Body of pancreas (tissue), 4 donors: Measurements from ENCODE around the gene RPAP2. TPM values are rescaled to one million over a fixed set of nuclear protein-coding genes. Genes with fewer than 3 reads are reported as not detected.
"Not testable (repeated sequence)": the region's sequence is repeated elsewhere in the genome, so short reads cannot be mapped to it uniquely, and the experiment has no call there.

ENCODE experiments used
- ATAC-seq: fragments of 150-250 bp; one replicate; pipeline ENCODE4 v1.9.1; 2016
- DNase-seq, 4 donors: peaks; one replicate each; pipeline ENCODE4 v3.0.0-alpha.2; 2019
- H3K27ac ChIP-seq, 4 donors: fragments of 200-600 bp; sonication (generic); 1 replicate in 3 of 4; 2 replicates in 1 of 4; pipeline versions ENCODE4 v1.5.1 to v1.6.1; 2016 to 2019; ENCODE audit warnings: mild to moderate bottlenecking in 1 of 4, mixed read lengths in 1 of 4, moderate library complexity in 1 of 4
- H3K27me3 ChIP-seq, 2 donors: fragments of 200-600 bp; sonication (generic); one replicate each; pipeline ENCODE4 v1.6.0; 2016; ENCODE audit warnings: mild to moderate bottlenecking in 1 of 2
- H3K36me3 ChIP-seq, 2 donors: fragments of 200-600 bp; sonication (generic); replicated peaks in 1 of 2; 2 replicates each; pipeline ENCODE4 v1.5.1; 2016; ENCODE audit warnings: low read depth in 2 of 2; ENCODE audit not compliant: insufficient read depth in 1 of 2
- H3K4me1 ChIP-seq: fragments of 200-600 bp; sonication (generic); one replicate; pipeline ENCODE4 v1.6.0; 2016
- H3K4me3 ChIP-seq, 2 donors: fragments of 200-600 bp; sonication (generic); 1 replicate in 1 of 2; 2 replicates in 1 of 2; pipeline ENCODE4 v1.5.1; 2016 to 2019
- H3K9me3 ChIP-seq, 3 donors: fragments of 200-600 bp; sonication (generic); 1 replicate in 2 of 3; 2 replicates in 1 of 3; pipeline ENCODE4 v1.5.1; 2016
- CTCF ChIP-seq, 7 experiments: fragments of 450-650 bp in 4 of 7; fragments of 200-600 bp in 3 of 7; sonication (generic) in 3 of 7; IDR thresholded peaks; one replicate each; pipeline ENCODE4 v1.5.1; 2016 to 2019; ENCODE audit warnings: antibody characterized with exemption in 7 of 7
- POLR2A ChIP-seq, 3 donors: fragments of 450-650 bp; IDR thresholded peaks; one replicate each; pipeline ENCODE4 v1.6.1; 2016; ENCODE audit warnings: antibody characterized with exemption in 3 of 3, mild to moderate bottlenecking in 2 of 3
- WGBS, 2 donors: methylation state at CpG; one replicate each; pipeline ENCODE4 v1.1.5; 2017; 5-methylcytosine and 5-hydroxymethylcytosine counted together
- intact Hi-C: fragments of 100-400 bp; cut with DNase I; formaldehyde crosslinking; loops from one replicate; pipeline ENCODE4 v1.15.1; 2023
- total RNA-seq, 2 donors: library from RNA; depleted of rRNA; stranded (reverse); fragments of >200 nt; gene quantifications; one replicate each; pipeline ENCODE4 v1.1.0, GENCODE V29; 2016

The RPAP2 gene
- total RNA-seq = 1 to 10 TPM; 3.9 to 4.9 TPM

- peaks cover 15% of the 10 kb centered on the region for H3K4me1 ChIP-seq
- no peaks in the 10 kb centered on the region for H3K27me3 ChIP-seq
- intact Hi-C loops = no loop called here
- H3K27ac ChIP-seq = peak within 1 kb of the TSS; percentile 91 to 96 (median 92)
- H3K36me3 ChIP-seq = no peaks in the 10 kb centered on the region
- ATAC-seq = peak; percentile 98
- TF ChIP-seq POLR2A (IDR thresholded peaks at IDR 0.05) = peak; percentile 67 to 88 (median 86)
- peak in 2 of 7 experiments; percentile 0 to 29 for TF ChIP-seq CTCF (IDR thresholded peaks at IDR 0.05)
- peak; percentile 78 to 84 (median 80) for DNase-seq
- H3K9me3 ChIP-seq = no peaks in the 10 kb centered on the region
- WGBS, 2 donors = 0% methylated on average over 23 to 71 of the region's 76 CpGs
- peak within 1 kb of the TSS; percentile 43 to 85 for H3K4me3 ChIP-seq
Measured at GRCh38 chr1:92298573-92299476, at the start of gene RPAP2, which contains the start of gene GLMN. Gene RPAP2, plus strand, starts transcription at chr1:92299059. Its CDS starts 15 bp downstream, at chr1:92299074. Gene GLMN, minus strand, starts transcription at chr1:92298987. Its CDS starts 988 bp downstream, at chr1:92297999.

- DNase-seq, ATAC-seq, H3K36me3 ChIP-seq, H3K27me3 ChIP-seq, H3K27ac ChIP-seq, H3K9me3 ChIP-seq, H3K4me1 ChIP-seq, intact Hi-C loops, H3K4me3 ChIP-seq: not testable (repeated sequence)
- 62 to 66% methylated on average over 3 of the region's 3 CpGs for WGBS, 2 donors
Measured at GRCh38 chr1:92254714-92255113, 44.1 kb upstream of the RPAP2 start.

- Histone ChIP-seq H3K27me3 (no peaks in the 10 kb centered on the region), H3K4me1 (no peaks in the 10 kb centered on the region), H3K9me3 (no peaks in the 10 kb centered on the region), H3K4me3 (no peak overlapping the region), H3K27ac (no peak overlapping the region), H3K36me3 (peaks cover 0 to 6% of the 10 kb centered on the region in 2 donors)
- no peak for DNase-seq
- WGBS, 2 donors = 95 to 100% methylated on average over 1 of the region's 1 CpG
- TF ChIP-seq POLR2A (IDR thresholded peaks at IDR 0.05) (no peak), CTCF (IDR thresholded peaks at IDR 0.05) (no peak)
- intact Hi-C loops = no loop called here
- ATAC-seq = no peak
Measured at GRCh38 chr1:92259350-92259749, 39.5 kb upstream of the RPAP2 start.

- ATAC-seq = no peak
- Histone ChIP-seq H3K4me3 (no peak overlapping the region), H3K4me1 (no peaks in the 10 kb centered on the region), H3K9me3 (no peaks in the 10 kb centered on the region), H3K36me3 (peaks cover 0 to 8% of the 10 kb centered on the region in 2 donors), H3K27me3 (no peaks in the 10 kb centered on the region), H3K27ac (no peak overlapping the region)
- 67% methylated on average over 3 of the region's 3 CpGs for WGBS, 2 donors
- no peak for DNase-seq
- intact Hi-C loops = no loop called here
- TF ChIP-seq POLR2A (IDR thresholded peaks at IDR 0.05) (no peak), CTCF (IDR thresholded peaks at IDR 0.05) (no peak)
Measured at GRCh38 chr1:92262516-92262915, 36.3 kb upstream of the RPAP2 start.

- Histone ChIP-seq H3K4me3 (no peak overlapping the region), H3K27me3 (no peaks in the 10 kb centered on the region), H3K9me3 (no peaks in the 10 kb centered on the region), H3K27ac (no peak overlapping the region), H3K36me3 (no peaks in the 10 kb centered on the region), H3K4me1 (no peaks in the 10 kb centered on the region)
- TF ChIP-seq CTCF (IDR thresholded peaks at IDR 0.05) = no peak
- no peak for TF ChIP-seq POLR2A (IDR thresholded peaks at IDR 0.05)
- intact Hi-C loops = no loop called here
- ATAC-seq (no peak), DNase-seq (no peak)
- WGBS, 2 donors = 89 to 96% methylated on average over 1 of the region's 1 CpG
Measured at GRCh38 chr1:92273039-92273438, 25.8 kb upstream of the RPAP2 start.
